Naive B cell (primary cell): Measurements from ENCODE around the gene ROPN1L. TPM values are rescaled to one million over a fixed set of nuclear protein-coding genes. Genes with fewer than 3 reads are reported as not detected.
"Not testable (repeated sequence)": the region's sequence is repeated elsewhere in the genome, so short reads cannot be mapped to it uniquely, and the experiment has no call there.

Experiments
- ATAC-seq, 2 donors: fragments of 150-1000 bp; cut with Tn5 transposase; 2 replicates each; pipeline ENCODE4 v1.10.0; 2021; ENCODE audit warnings: low read depth in 2 of 2, mild to moderate bottlenecking in 2 of 2, moderate library complexity in 2 of 2
- DNase-seq: peaks from one replicate; pipeline ENCODE4 v3.0.0; 2022
- H3K27ac Mint-ChIP-seq, 6 donors: one replicate each; pipeline ENCODE4 v1.8.0; 2020 to 2022; ENCODE audit warnings: mild to moderate bottlenecking in 6 of 6, mixed read lengths in 6 of 6, moderate library complexity in 5 of 6, inconsistent platforms in 2 of 6
- H3K27me3 Mint-ChIP-seq, 3 donors: one replicate each; pipeline ENCODE4 v1.8.0; 2021 to 2022; ENCODE audit warnings: mixed read lengths in 3 of 3, mild to moderate bottlenecking in 1 of 3
- H3K36me3 Mint-ChIP-seq, 2 donors: one replicate each; pipeline ENCODE4 v1.8.0; 2020 to 2022; ENCODE audit warnings: mixed read lengths in 2 of 2, inconsistent platforms in 1 of 2, mild to moderate bottlenecking in 1 of 2
- H3K4me1 Mint-ChIP-seq, 3 donors: one replicate each; pipeline ENCODE4 v1.8.0; 2020 to 2022; ENCODE audit warnings: mixed read lengths in 3 of 3, inconsistent platforms in 1 of 3, mild to moderate bottlenecking in 1 of 3, moderate library complexity in 1 of 3
- H3K4me3 Mint-ChIP-seq, 8 donors: one replicate each; pipeline ENCODE4 v1.8.0; 2020 to 2022; ENCODE audit warnings: mild to moderate bottlenecking in 8 of 8, mixed read lengths in 8 of 8, moderate library complexity in 8 of 8, inconsistent platforms in 2 of 8
- H3K9me3 Mint-ChIP-seq, 7 donors: one replicate each; pipeline ENCODE4 v1.8.0; 2020 to 2022; ENCODE audit warnings: mixed read lengths in 7 of 7, mild to moderate bottlenecking in 5 of 7, inconsistent platforms in 2 of 7, moderate library complexity in 1 of 7
- polyA plus RNA-seq, 6 donors: library from polyadenylated mRNA; unstranded; fragments of 300-500 nt; fragmentation: Illumina TruSeq; gene quantifications; one replicate each; pipeline ENCODE4 v1.2.3, GENCODE V29; 2021; ENCODE audit warnings: low read depth in 6 of 6

Gene ROPN1L
- polyA plus RNA-seq, result under 1 TPM in 2 of 6 donors, not detected in 4; 0.58 to 0.70 TPM

- Mint-ChIP-seq H3K4me1 (peaks cover 25 to 31% (median 30%) of the 10 kb centered on the region in 3 donors), H3K9me3 (no peaks in the 10 kb centered on the region), H3K4me3 (peak within 1 kb of the TSS; percentile 80 to 91 (median 89)), H3K27me3 (peaks cover 0 to 13% (median 6%) of the 10 kb centered on the region in 3 donors), H3K27ac (peak within 1 kb of the TSS in 2 of 6 donors; percentile 7 to 44), H3K36me3 (no peaks in the 10 kb centered on the region)
- peak; percentile 77 for DNase-seq
- peak; percentile 90 to 92 for ATAC-seq
These were observed at the start of gene ROPN1L for GRCh38 chr5:10441083-10441991. ROPN1L (plus strand) TSS chr5:10441879; CDS start chr5:10442168, 289 bp downstream.

GRCh38 chr5:10392567-10393328, 48.9 kb upstream of the ROPN1L start:
- H3K4me3 Mint-ChIP-seq, H3K27ac Mint-ChIP-seq, ATAC-seq, H3K4me1 Mint-ChIP-seq, DNase-seq, H3K27me3 Mint-ChIP-seq, H3K9me3 Mint-ChIP-seq: not testable (repeated sequence)
- H3K36me3 Mint-ChIP-seq, result peaks cover 22 to 34% of the 10 kb centered on the region in 2 donors

- DNase-seq, result no peak
- no peak overlapping the region for H3K27ac Mint-ChIP-seq
- H3K9me3 Mint-ChIP-seq, result no peaks in the 10 kb centered on the region
- peak overlapping the region in 1 of 8 donors; percentile 20 for H3K4me3 Mint-ChIP-seq
- ATAC-seq, result no peak
- peaks cover 0 to 7% (median 0%) of the 10 kb centered on the region in 3 donors for H3K4me1 Mint-ChIP-seq
- H3K36me3 Mint-ChIP-seq, result peaks cover 21 to 34% of the 10 kb centered on the region in 2 donors
- H3K27me3 Mint-ChIP-seq, result no peaks in the 10 kb centered on the region
These were observed 48.2 kb upstream of the ROPN1L start for GRCh38 chr5:10393491-10393890.

- no peak for DNase-seq
- Mint-ChIP-seq H3K27me3 (no peaks in the 10 kb centered on the region), H3K4me3 (no peak overlapping the region), H3K4me1 (peaks cover 0 to 7% (median 0%) of the 10 kb centered on the region in 3 donors), H3K27ac (peak overlapping the region in 2 of 6 donors; percentile 2 to 18), H3K36me3 (peaks cover 19 to 27% of the 10 kb centered on the region in 2 donors), H3K9me3 (no peaks in the 10 kb centered on the region)
- no peak for ATAC-seq
These were observed 45.1 kb upstream of the ROPN1L start for GRCh38 chr5:10396552-10396951.

GRCh38 chr5:10399839-10400238, 41.8 kb upstream of the ROPN1L start:
- Mint-ChIP-seq H3K27ac (no peak overlapping the region), H3K9me3 (no peaks in the 10 kb centered on the region), H3K4me3 (no peak overlapping the region), H3K36me3 (peaks cover 8 to 23% of the 10 kb centered on the region in 2 donors), H3K4me1 (peaks cover 0 to 7% (median 0%) of the 10 kb centered on the region in 3 donors), H3K27me3 (no peaks in the 10 kb centered on the region)
- ATAC-seq, result no peak
- DNase-seq, result no peak

- Mint-ChIP-seq H3K4me1 (peaks cover 0 to 7% (median 0%) of the 10 kb centered on the region in 3 donors), H3K4me3 (no peak overlapping the region), H3K9me3 (no peaks in the 10 kb centered on the region), H3K27me3 (no peaks in the 10 kb centered on the region), H3K27ac (no peak overlapping the region), H3K36me3 (peaks cover 8 to 24% of the 10 kb centered on the region in 2 donors)
- no peak for ATAC-seq
- no peak for DNase-seq
These were observed 41.3 kb upstream of the ROPN1L start for GRCh38 chr5:10400411-10400810.

GRCh38 chr5:10400831-10401230, 40.8 kb upstream of the ROPN1L start:
- Mint-ChIP-seq H3K4me3 (no peak overlapping the region), H3K36me3 (peaks cover 8 to 24% of the 10 kb centered on the region in 2 donors), H3K9me3 (no peaks in the 10 kb centered on the region), H3K4me1 (peaks cover 0 to 7% (median 0%) of the 10 kb centered on the region in 3 donors), H3K27ac (peak overlapping the region in 2 of 6 donors; percentile 55 to 81), H3K27me3 (no peaks in the 10 kb centered on the region)
- DNase-seq (no peak), ATAC-seq (no peak)

- no peaks in the 10 kb centered on the region for H3K27me3 Mint-ChIP-seq
- H3K9me3 Mint-ChIP-seq, result no peaks in the 10 kb centered on the region
- ATAC-seq (no peak), DNase-seq (no peak)
- peaks cover under 1 to 18% of the 10 kb centered on the region in 2 donors for H3K36me3 Mint-ChIP-seq
- H3K27ac Mint-ChIP-seq, result peak overlapping the region in 1 of 6 donors; percentile 81
- no peak overlapping the region for H3K4me3 Mint-ChIP-seq
- H3K4me1 Mint-ChIP-seq, result peaks cover 0 to 1% (median 0%) of the 10 kb centered on the region in 3 donors
These were observed 40.2 kb upstream of the ROPN1L start for GRCh38 chr5:10401498-10401897.

GRCh38 chr5:10403829-10404228, 37.9 kb upstream of the ROPN1L start:
- Mint-ChIP-seq H3K4me1 (no peaks in the 10 kb centered on the region), H3K4me3 (no peak overlapping the region), H3K36me3 (peaks cover 10 to 15% of the 10 kb centered on the region in 2 donors), H3K27me3 (no peaks in the 10 kb centered on the region), H3K27ac (no peak overlapping the region), H3K9me3 (no peaks in the 10 kb centered on the region)
- ATAC-seq, result no peak
- DNase-seq, result no peak

- Mint-ChIP-seq H3K4me3 (no peak overlapping the region), H3K27me3 (no peaks in the 10 kb centered on the region), H3K36me3 (peaks cover 15 to 20% of the 10 kb centered on the region in 2 donors), H3K27ac (no peak overlapping the region), H3K4me1 (peaks cover 0 to 6% (median 3%) of the 10 kb centered on the region in 3 donors), H3K9me3 (no peaks in the 10 kb centered on the region)
- DNase-seq (no peak), ATAC-seq (no peak)
These were observed 35.0 kb upstream of the ROPN1L start for GRCh38 chr5:10406651-10407050.

- H3K9me3 Mint-ChIP-seq, result no peaks in the 10 kb centered on the region
- ATAC-seq (no peak), DNase-seq (no peak)
- H3K4me3 Mint-ChIP-seq, result no peak overlapping the region
- peaks cover 21 to 38% of the 10 kb centered on the region in 2 donors for H3K36me3 Mint-ChIP-seq
- H3K27me3 Mint-ChIP-seq, result no peaks in the 10 kb centered on the region
- peaks cover 0 to 6% (median 3%) of the 10 kb centered on the region in 3 donors for H3K4me1 Mint-ChIP-seq
- peak overlapping the region in 3 of 6 donors; percentile 28 to 95 (median 67) for H3K27ac Mint-ChIP-seq
These were observed 32.2 kb upstream of the ROPN1L start for GRCh38 chr5:10409504-10409903.

- H3K9me3 Mint-ChIP-seq, result no peaks in the 10 kb centered on the region
- H3K4me1 Mint-ChIP-seq, result peaks cover 0 to 6% (median 3%) of the 10 kb centered on the region in 3 donors
- no peak for DNase-seq
- H3K27ac Mint-ChIP-seq, result no peak overlapping the region
- no peak for ATAC-seq
- H3K27me3 Mint-ChIP-seq, result no peaks in the 10 kb centered on the region
- peaks cover 17 to 38% of the 10 kb centered on the region in 2 donors for H3K36me3 Mint-ChIP-seq
- H3K4me3 Mint-ChIP-seq, result no peak overlapping the region
These were observed 31.0 kb upstream of the ROPN1L start for GRCh38 chr5:10410662-10411061.

GRCh38 chr5:10411336-10411735, 30.3 kb upstream of the ROPN1L start:
- Mint-ChIP-seq H3K4me3 (no peak overlapping the region), H3K36me3 (peaks cover 17 to 38% of the 10 kb centered on the region in 2 donors), H3K9me3 (no peaks in the 10 kb centered on the region), H3K27ac (peak overlapping the region in 1 of 6 donors; percentile 22), H3K4me1 (peaks cover 0 to 6% (median 3%) of the 10 kb centered on the region in 3 donors), H3K27me3 (no peaks in the 10 kb centered on the region)
- no peak for DNase-seq
- no peak for ATAC-seq
